ENCODE data around the gene CCDC187.

- no peak for TF ChIP-seq CTCF (IDR thresholded peaks at IDR 0.05 in 8 of 11, conservative IDR thresholded peaks at IDR 0.05 in 3 of 11)
- TF ChIP-seq POLR2A (IDR thresholded peaks at IDR 0.05): no peak
These were observed 25.3 kb upstream of the CCDC187 start for GRCh38 chr9:136329211-136329627.

All from spleen (tissue), 7 donors.